CD4-positive, alpha-beta T cell (primary cell): ENCODE measurements around the gene SMC4. TPM values are rescaled to one million over a fixed set of nuclear protein-coding genes. Genes with fewer than 3 reads are reported as not detected.

ENCODE experiments used
- ATAC-seq: fragments of 200-7000 bp; cut with Tn5 transposase; one replicate; pipeline ENCODE4 v1.10.0; 2022; ENCODE audit warnings: mild to moderate bottlenecking; ENCODE audit not compliant: poor library complexity
- CTCF ChIA-PET: fragments of 350-600 bp; sonication (Branson Sonifier 250); formaldehyde crosslinking; loops from one replicate; lab custom pipeline; 2021; ENCODE audit warnings: antibody characterized with exemption, inconsistent platforms; lab: Charles Lee
- POLR2A ChIA-PET: fragments of 350-600 bp; sonication (Branson Sonifier 250); formaldehyde crosslinking; loops from one replicate; lab custom pipeline; 2021; ENCODE audit warnings: antibody characterized with exemption, inconsistent platforms; lab: Charles Lee
- DNase-seq, 14 experiments: peaks; one replicate each; pipeline ENCODE4 v3.0.0-alpha.2; 2013 to 2020; ENCODE audit warnings: mixed read lengths in 2 of 14
- H3K27ac ChIP-seq, 2 donors: one replicate each; pipeline versions ENCODE4 v1.5.1 to v1.7.0; 2013; ENCODE audit warnings: low read length in 2 of 2, low read depth in 1 of 2, mild to moderate bottlenecking in 1 of 2
- H3K27me3 ChIP-seq, 2 experiments: 1 replicate in 1 of 2; 2 replicates in 1 of 2; pipeline versions ENCODE4 v1.6.1 to v1.7.0; 2013; ENCODE audit warnings: low read length in 2 of 2, control low read depth in 1 of 2, mild to moderate bottlenecking in 1 of 2, moderate library complexity in 1 of 2; ENCODE audit not compliant: insufficient read depth in 2 of 2, control insufficient read depth in 1 of 2
- H3K36me3 ChIP-seq: one replicate; pipeline ENCODE4 v1.6.1; 2013; ENCODE audit warnings: low read length, control low read depth; ENCODE audit not compliant: insufficient read depth
- H3K4me1 ChIP-seq: one replicate; pipeline ENCODE4 v1.6.1; 2013; ENCODE audit warnings: low read length, control low read depth; ENCODE audit not compliant: insufficient read depth
- H3K4me3 ChIP-seq: one replicate; pipeline ENCODE4 v1.5.1; 2013; ENCODE audit warnings: mild to moderate bottlenecking, low read length, moderate library complexity
- H3K9me3 ChIP-seq, 2 experiments: 1 replicate in 1 of 2; 2 replicates in 1 of 2; pipeline versions ENCODE4 v1.6.1 to v1.7.0; 2013; ENCODE audit warnings: low read length in 2 of 2, mild to moderate bottlenecking in 2 of 2, control low read depth in 1 of 2, moderate library complexity in 1 of 2; ENCODE audit not compliant: control insufficient read depth in 1 of 2, insufficient read depth in 1 of 2
- H3K27ac Mint-ChIP-seq: one replicate; pipeline ENCODE4 v1.8.0; 2020; ENCODE audit warnings: mixed read lengths
- H3K27me3 Mint-ChIP-seq: one replicate; pipeline ENCODE4 v1.8.0; 2021; ENCODE audit warnings: mixed read lengths
- H3K36me3 Mint-ChIP-seq: one replicate; pipeline ENCODE4 v1.8.0; 2021; ENCODE audit warnings: low read depth, mixed read lengths
- H3K4me1 Mint-ChIP-seq: one replicate; pipeline ENCODE4 v1.8.0; 2021; ENCODE audit warnings: low read depth, mixed read lengths
- H3K4me3 Mint-ChIP-seq: one replicate; pipeline ENCODE4 v1.8.0; 2020; ENCODE audit warnings: mild to moderate bottlenecking, mixed read lengths
- H3K9me3 Mint-ChIP-seq: one replicate; pipeline ENCODE4 v1.8.0; 2020; ENCODE audit warnings: mixed read lengths
- CTCF ChIP-seq: fragments of 200-600 bp; IDR thresholded peaks from one replicate; pipeline ENCODE4 v1.8.0; 2022; ENCODE audit warnings: antibody characterized with exemption, mild to moderate bottlenecking
- intact Hi-C, 2 experiments: fragments of 100-400 bp; cut with DNase I in 1 of 2; cut with micrococcal nuclease in 1 of 2; formaldehyde crosslinking; loops; one replicate each; pipeline versions ENCODE4 v1.15.1 to v1.9.0; 2023 to 2025; cut with DNase I, micrococcal nuclease
- total RNA-seq, 174 experiments: library from RNA in 2 of 174; stranded (reverse) in 2 of 174; gene quantifications; one replicate each; pipeline ENCODE4 v1.2.3 and lab custom pipeline; 2021 to 2026

The SMC4 gene
- total RNA-seq, 2 experiments from 2014 or later = 52.3 to 58.8 TPM

GRCh38 chr3:160454995-160455394 lies 55.5 kb downstream of the SMC4 start:
- ATAC-seq = no peak
- CTCF ChIA-PET = interaction anchor here (1.1 kb wide), 1 partner anchor 10 kb away, joined by 3 read pairs; no protein-coding TSS in a partner anchor

GRCh38 chr3:160455846-160456245 lies 56.4 kb downstream of the SMC4 start:
- Histone ChIP-seq H3K27ac (no peak overlapping the region), H3K4me1 (no peaks in the 10 kb centered on the region), H3K4me3 (no peak overlapping the region), H3K27me3 (no peaks in the 10 kb centered on the region), H3K9me3 (no peaks in the 10 kb centered on the region), H3K36me3 (no peaks in the 10 kb centered on the region)
- H3K36me3 Mint-ChIP-seq = no peaks in the 10 kb centered on the region
- no peaks in the 10 kb centered on the region for H3K9me3 Mint-ChIP-seq
- no peak for TF ChIP-seq CTCF
- no peaks in the 10 kb centered on the region for H3K27me3 Mint-ChIP-seq
- ChIA-PET CTCF (interaction anchor here (1.1 kb wide), 1 partner anchor 9 kb away, joined by 3 read pairs; no protein-coding TSS in a partner anchor), POLR2A (interaction anchor here (1.4 kb wide), 1 partner anchor 11 kb away, joined by 3 read pairs; no protein-coding TSS in a partner anchor)
- H3K4me1 Mint-ChIP-seq = no peaks in the 10 kb centered on the region
- intact Hi-C loops = no loop called here
- H3K4me3 Mint-ChIP-seq = no peak overlapping the region
- no peak overlapping the region for H3K27ac Mint-ChIP-seq
- DNase-seq = no peak
- ATAC-seq = no peak

More at GRCh38 chr3:160454995-160455394, 55.5 kb downstream of the SMC4 start:
- peaks cover 4% of the 10 kb centered on the region for H3K4me1 ChIP-seq
- Mint-ChIP-seq H3K27ac (no peak overlapping the region), H3K9me3 (no peaks in the 10 kb centered on the region), H3K4me3 (no peak overlapping the region), H3K36me3 (no peaks in the 10 kb centered on the region), H3K4me1 (peaks cover 7% of the 10 kb centered on the region), H3K27me3 (no peaks in the 10 kb centered on the region)
- H3K27me3 ChIP-seq = no peaks in the 10 kb centered on the region
- no peak for DNase-seq
- intact Hi-C loops = loop anchor here in 1 of 2 experiments (5.0 kb wide), 1 partner anchor 302 kb away; the partner anchor contains the start of gene PPM1L
- no peak overlapping the region for H3K27ac ChIP-seq
- no peaks in the 10 kb centered on the region for H3K36me3 ChIP-seq
- no peak for TF ChIP-seq CTCF
- no peak overlapping the region for H3K4me3 ChIP-seq
- peaks cover 0 to 3% of the 10 kb centered on the region in 2 experiments for H3K9me3 ChIP-seq
- POLR2A ChIA-PET = interaction anchor here (1.4 kb wide), 1 partner anchor 10 kb away, joined by 3 read pairs; no protein-coding TSS in a partner anchor

GRCh38 chr3:160458151-160458550 lies 58.7 kb downstream of the SMC4 start:
- Histone ChIP-seq H3K27me3 (no peaks in the 10 kb centered on the region), H3K36me3 (no peaks in the 10 kb centered on the region), H3K27ac (no peak overlapping the region), H3K9me3 (no peaks in the 10 kb centered on the region), H3K4me1 (no peaks in the 10 kb centered on the region), H3K4me3 (no peak overlapping the region)
- CTCF ChIA-PET = interaction anchor here (0.5 kb wide), 1 partner anchor 13 kb away, joined by 3 read pairs; no protein-coding TSS in a partner anchor
- ATAC-seq = no peak
- Mint-ChIP-seq H3K9me3 (no peaks in the 10 kb centered on the region), H3K27ac (no peak overlapping the region), H3K36me3 (no peaks in the 10 kb centered on the region), H3K4me1 (no peaks in the 10 kb centered on the region), H3K4me3 (no peak overlapping the region), H3K27me3 (peaks cover 4% of the 10 kb centered on the region)
- intact Hi-C loops = no loop called here
- POLR2A ChIA-PET = no interaction called here
- DNase-seq = no peak
- no peak for TF ChIP-seq CTCF
